PFSK-1 (cell line): ENCODE measurements around the gene CD24.

Experiments used
- POLR2AphosphoS5 ChIP-seq: IDR thresholded peaks from 2 replicates; pipeline ENCODE4 v1.6.1; 2012; ENCODE audit warnings: low read depth, mild to moderate bottlenecking, control low read depth, low read length, moderate library complexity
- REST ChIP-seq, 2 experiments: IDR thresholded peaks; 2 replicates each; pipeline versions ENCODE4 v1.6.1 to v1.8.0; 2011 to 2012; ENCODE audit warnings: low read depth in 2 of 2, low read length in 2 of 2, control low read depth in 1 of 2, inconsistent platforms in 1 of 2, mild to moderate bottlenecking in 1 of 2, moderate library complexity in 1 of 2; ENCODE audit not compliant: insufficient read depth in 1 of 2
- SIN3A ChIP-seq: IDR thresholded peaks from 2 replicates; pipeline ENCODE4 v1.6.1; 2012; ENCODE audit warnings: mild to moderate bottlenecking, low read length, moderate library complexity, borderline replicate concordance; ENCODE audit not compliant: insufficient read depth

GRCh38 chr6:106964099-106964498, 10.4 kb downstream of the CD24 start:
- TF ChIP-seq POLR2AphosphoS5 (no peak), REST (IDR thresholded peaks at IDR 0.05; ENCODE audit: insufficient read depth in 1 of 2, low read depth in 2 of 2, low read length in 2 of 2) (no peak), SIN3A (no peak)
